ENCODE data around the gene SRSF4.

The SRSF4 gene

GRCh38 chr1:29201595-29202051, 19.9 kb upstream of the SRSF4 start:
- DNase-seq (ENCODE audit: insufficient read length, low spot score) (no peak), FAIRE-seq (no peak)

- DNase-seq (ENCODE audit: insufficient read length, low spot score), result no peak
Measured at GRCh38 chr1:29200906-29201594, 19.4 kb upstream of the SRSF4 start.

GRCh38 chr1:29197993-29198392, 16.3 kb upstream of the SRSF4 start:
- DNase-seq (ENCODE audit: insufficient read length, low spot score) (no peak), FAIRE-seq (no peak)

More at GRCh38 chr1:29200906-29201594, 19.4 kb upstream of the SRSF4 start:
- no peak for FAIRE-seq

- DNase-seq (ENCODE audit: insufficient read length, low spot score), result peak; percentile 17
Measured at GRCh38 chr1:29197590-29197924, 15.9 kb upstream of the SRSF4 start.

GRCh38 chr1:29196863-29197589, 15.3 kb upstream of the SRSF4 start:
- no peak for FAIRE-seq
- DNase-seq (ENCODE audit: insufficient read length, low spot score), result no peak

More at GRCh38 chr1:29197590-29197924, 15.9 kb upstream of the SRSF4 start:
- FAIRE-seq, result peak; percentile 68

GRCh38 chr1:29195881-29196291, 14.2 kb upstream of the SRSF4 start:
- no peak for DNase-seq (ENCODE audit: insufficient read length, low spot score)
- FAIRE-seq, result no peak

GRCh38 chr1:29193879-29194455, 12.3 kb upstream of the SRSF4 start:
- FAIRE-seq (no peak), DNase-seq (ENCODE audit: insufficient read length, low spot score) (no peak)

- FAIRE-seq, result no peak
- no peak for DNase-seq (ENCODE audit: insufficient read length, low spot score)
Measured at GRCh38 chr1:29190718-29191117, 9.0 kb upstream of the SRSF4 start.

- DNase-seq (ENCODE audit: insufficient read length, low spot score), result no peak
- peak; percentile 55 for FAIRE-seq
Measured at GRCh38 chr1:29186707-29187106, 5.0 kb upstream of the SRSF4 start.

- no peak for FAIRE-seq
- no peak for DNase-seq (ENCODE audit: insufficient read length, low spot score)
Measured at GRCh38 chr1:29186252-29186651, 4.6 kb upstream of the SRSF4 start.

GRCh38 chr1:29183287-29183686, 1.6 kb upstream of the SRSF4 start:
- no peak for FAIRE-seq
- DNase-seq (ENCODE audit: insufficient read length, low spot score), result no peak

GRCh38 chr1:29180497-29181412, 945 bp downstream of the SRSF4 start:
- FAIRE-seq (peak; percentile 35), DNase-seq (ENCODE audit: insufficient read length, low spot score) (peak; percentile 19)

GRCh38 chr1:29179641-29180184, 2.0 kb downstream of the SRSF4 start:
- peak; percentile 71 for FAIRE-seq

GRCh38 chr1:29177022-29177705, 4.5 kb downstream of the SRSF4 start:
- DNase-seq (ENCODE audit: insufficient read length, low spot score) (no peak), FAIRE-seq (no peak)

More at GRCh38 chr1:29179641-29180184, 2.0 kb downstream of the SRSF4 start:
- DNase-seq (ENCODE audit: insufficient read length, low spot score), result no peak

- FAIRE-seq (no peak), DNase-seq (ENCODE audit: insufficient read length, low spot score) (no peak)
Measured at GRCh38 chr1:29176576-29176975, 5.1 kb downstream of the SRSF4 start.

GRCh38 chr1:29172415-29172939, 9.2 kb downstream of the SRSF4 start:
- no peak for DNase-seq (ENCODE audit: insufficient read length, low spot score)
- no peak for FAIRE-seq

- FAIRE-seq (no peak), DNase-seq (ENCODE audit: insufficient read length, low spot score) (no peak)
Measured at GRCh38 chr1:29171521-29171920, 10.2 kb downstream of the SRSF4 start.

- DNase-seq (ENCODE audit: insufficient read length, low spot score) (no peak), FAIRE-seq (no peak)
Measured at GRCh38 chr1:29171089-29171488, 10.6 kb downstream of the SRSF4 start.

- no peak for DNase-seq (ENCODE audit: insufficient read length, low spot score)
- FAIRE-seq, result no peak
Measured at GRCh38 chr1:29169976-29170375, 11.7 kb downstream of the SRSF4 start.

- no peak for FAIRE-seq
- no peak for DNase-seq (ENCODE audit: insufficient read length, low spot score)
Measured at GRCh38 chr1:29167904-29168303, 13.8 kb downstream of the SRSF4 start.

Data from GM19239 (cell line).